Astrocyte (in vitro differentiated cells and primary cell): ENCODE measurements around the gene OR5H14. TPM values are rescaled to one million over a fixed set of nuclear protein-coding genes. Genes with fewer than 3 reads are reported as not detected.

Experiments
- DNase-seq: peaks from one replicate; pipeline ENCODE4 v3.0.0-alpha.2; 2010; ENCODE audit warnings: low read depth
- FAIRE-seq: peaks from 2 replicates; lab custom pipeline; 2011; peaks lifted over from hg19 to GRCh38; lab: Jason Lieb, UNC
- H2AFZ ChIP-seq: 2 replicates; pipeline ENCODE4 v1.6.0; 2012; ENCODE audit warnings: low read depth, low read length, inconsistent platforms
- H3K27ac ChIP-seq: 2 replicates; pipeline ENCODE4 v1.5.1; 2011; ENCODE audit warnings: low read depth, low read length, inconsistent platforms
- H3K27me3 ChIP-seq: 2 replicates; pipeline ENCODE4 v1.6.0; 2011; ENCODE audit warnings: low read length, inconsistent platforms; ENCODE audit not compliant: insufficient read depth
- H3K36me3 ChIP-seq: 2 replicates; pipeline ENCODE4 v1.5.1; 2011; ENCODE audit warnings: low read length, inconsistent platforms; ENCODE audit not compliant: insufficient read depth
- H3K4me1 ChIP-seq: 2 replicates; pipeline ENCODE4 v1.5.1; 2011; ENCODE audit warnings: low read length, inconsistent platforms; ENCODE audit not compliant: insufficient read depth
- H3K4me2 ChIP-seq: 2 replicates; pipeline ENCODE4 v1.6.0; 2012; ENCODE audit warnings: low read length, inconsistent platforms
- H3K4me3 ChIP-seq: 2 replicates; pipeline ENCODE4 v1.5.1; 2011; ENCODE audit warnings: low read depth, mild to moderate bottlenecking, low read length, inconsistent platforms; ENCODE audit not compliant: insufficient read depth
- H3K79me2 ChIP-seq: 2 replicates; pipeline ENCODE4 v1.6.0; 2012; ENCODE audit warnings: mild to moderate bottlenecking, low read length, inconsistent platforms; ENCODE audit not compliant: insufficient read depth
- H3K9ac ChIP-seq: 2 replicates; pipeline ENCODE4 v1.6.0; 2012; ENCODE audit warnings: mild to moderate bottlenecking, low read length, inconsistent platforms
- H3K9me3 ChIP-seq: 2 replicates; pipeline ENCODE4 v1.5.1; 2012; ENCODE audit warnings: low read depth, mild to moderate bottlenecking, low read length, inconsistent platforms; ENCODE audit not compliant: insufficient read depth
- H4K20me1 ChIP-seq: 2 replicates; pipeline ENCODE4 v1.6.0; 2012; ENCODE audit warnings: low read length, inconsistent platforms; ENCODE audit not compliant: insufficient read depth
- H3K27ac Mint-ChIP-seq: one replicate; pipeline ENCODE4 v1.8.0; 2021; ENCODE audit warnings: mild to moderate bottlenecking, mixed read lengths; ENCODE audit not compliant: unreplicated experiment
- H3K27me3 Mint-ChIP-seq: one replicate; pipeline ENCODE4 v1.8.0; 2021; ENCODE audit warnings: low read depth, mixed read lengths; ENCODE audit not compliant: unreplicated experiment
- H3K36me3 Mint-ChIP-seq: one replicate; pipeline ENCODE4 v1.8.0; 2021; ENCODE audit warnings: low read depth, mixed read lengths; ENCODE audit not compliant: unreplicated experiment
- H3K4me1 Mint-ChIP-seq: one replicate; pipeline ENCODE4 v1.8.0; 2021; ENCODE audit warnings: low read depth, mixed read lengths; ENCODE audit not compliant: unreplicated experiment
- H3K4me3 Mint-ChIP-seq: one replicate; pipeline ENCODE4 v1.8.0; 2021; ENCODE audit warnings: mild to moderate bottlenecking, moderate library complexity, mixed read lengths; ENCODE audit not compliant: unreplicated experiment
- H3K9me3 Mint-ChIP-seq: one replicate; pipeline ENCODE4 v1.8.0; 2021; ENCODE audit warnings: mild to moderate bottlenecking, mixed read lengths; ENCODE audit not compliant: unreplicated experiment
- CTCF ChIP-seq: IDR thresholded peaks from 2 replicates; pipeline ENCODE4 v1.5.1; 2011; ENCODE audit warnings: low read depth, mild to moderate bottlenecking, inconsistent platforms, low read length, moderate library complexity; ENCODE audit not compliant: insufficient read depth
- EZH2 ChIP-seq: IDR thresholded peaks from 2 replicates; pipeline ENCODE4 v1.6.1; 2012; ENCODE audit warnings: mild to moderate bottlenecking, low read length, inconsistent platforms; ENCODE audit not compliant: insufficient read depth
- total RNA-seq: library from RNA; stranded (reverse); gene quantifications from 2 replicates; pipeline ENCODE4 v1.2.1, GENCODE V29; 2021

Gene OR5H14
- total RNA-seq, 1 donor from 2014 or later = not detected

- no peak overlapping the region for H3K4me2 ChIP-seq
- DNase-seq = peak; percentile 16
- H3K36me3 ChIP-seq = no peaks in the 10 kb centered on the region
- H4K20me1 ChIP-seq = no peaks in the 10 kb centered on the region
- FAIRE-seq = no peak
- H2AFZ ChIP-seq = no peak overlapping the region
- H3K4me1 Mint-ChIP-seq = peaks cover 12% of the 10 kb centered on the region
- no peaks in the 10 kb centered on the region for H3K79me2 ChIP-seq
- H3K9me3 Mint-ChIP-seq = peaks cover 12% of the 10 kb centered on the region
- H3K27me3 Mint-ChIP-seq = no peaks in the 10 kb centered on the region
- H3K27me3 ChIP-seq = no peaks in the 10 kb centered on the region
- H3K36me3 Mint-ChIP-seq = no peaks in the 10 kb centered on the region
- no peak overlapping the region for H3K4me3 Mint-ChIP-seq
- TF ChIP-seq EZH2 (no peak), CTCF (no peak)
- H3K9me3 ChIP-seq = no peaks in the 10 kb centered on the region
- no peak overlapping the region for H3K4me3 ChIP-seq
- H3K9ac ChIP-seq = no peak overlapping the region
- H3K27ac ChIP-seq = no peak overlapping the region
- H3K27ac Mint-ChIP-seq = peak overlapping the region; percentile 64
- no peaks in the 10 kb centered on the region for H3K4me1 ChIP-seq
Measured at GRCh38 chr3:98151241-98151640, 4.0 kb downstream of the OR5H14 start.

- no peak for FAIRE-seq
- H3K4me3 ChIP-seq = no peak within 1 kb of the TSS
- no peak within 1 kb of the TSS for H3K9ac ChIP-seq
- Mint-ChIP-seq H3K9me3 (no peaks in the 10 kb centered on the region), H3K4me3 (no peak within 1 kb of the TSS), H3K27ac (no peak within 1 kb of the TSS), H3K36me3 (no peaks in the 10 kb centered on the region), H3K4me1 (no peaks in the 10 kb centered on the region), H3K27me3 (no peaks in the 10 kb centered on the region)
- H3K4me1 ChIP-seq = no peaks in the 10 kb centered on the region
- H3K4me2 ChIP-seq = no peak within 1 kb of the TSS
- H3K79me2 ChIP-seq = no peaks in the 10 kb centered on the region
- H3K27me3 ChIP-seq = no peaks in the 10 kb centered on the region
- no peak for DNase-seq
- TF ChIP-seq EZH2 (no peak), CTCF (no peak)
- no peaks in the 10 kb centered on the region for H4K20me1 ChIP-seq
- peaks cover 4% of the 10 kb centered on the region for H3K9me3 ChIP-seq
- H3K27ac ChIP-seq = no peak within 1 kb of the TSS
- no peak within 1 kb of the TSS for H2AFZ ChIP-seq
- H3K36me3 ChIP-seq = no peaks in the 10 kb centered on the region
Measured at GRCh38 chr3:98166396-98166795, 19.1 kb downstream of the OR5H14 start, which contains the start of gene OR5H15. Gene OR5H15 (plus strand): TSS chr3:98166696. CDS start chr3:98168700, 2,004 bp downstream.

- FAIRE-seq (no peak), DNase-seq (no peak)
- H3K79me2 ChIP-seq = no peaks in the 10 kb centered on the region
- Mint-ChIP-seq H3K9me3 (peaks cover 4% of the 10 kb centered on the region), H3K36me3 (peaks cover 2% of the 10 kb centered on the region), H3K4me1 (no peaks in the 10 kb centered on the region), H3K4me3 (no peak overlapping the region), H3K27me3 (no peaks in the 10 kb centered on the region), H3K27ac (no peak overlapping the region)
- no peaks in the 10 kb centered on the region for H3K36me3 ChIP-seq
- H3K9ac ChIP-seq = no peak overlapping the region
- TF ChIP-seq EZH2 (no peak), CTCF (no peak)
- H3K4me3 ChIP-seq = no peak overlapping the region
- no peaks in the 10 kb centered on the region for H4K20me1 ChIP-seq
- H3K27ac ChIP-seq = no peak overlapping the region
- no peaks in the 10 kb centered on the region for H3K4me1 ChIP-seq
- no peaks in the 10 kb centered on the region for H3K9me3 ChIP-seq
- H3K27me3 ChIP-seq = no peaks in the 10 kb centered on the region
- H2AFZ ChIP-seq = no peak overlapping the region
- no peak overlapping the region for H3K4me2 ChIP-seq
Measured at GRCh38 chr3:98171071-98171470, 23.8 kb downstream of the OR5H14 start.
